ENCODE results near the gene RAPGEF3. TPM values are rescaled to one million over a fixed set of nuclear protein-coding genes. Genes with fewer than 3 reads are reported as not detected.

Gene RAPGEF3
- total and polyA plus RNA-seq, 2 of the 13 experiments (the other 11 are each of a cell fraction or from before 2014, with no cell fraction given), result 0.07 TPM

DNA sequence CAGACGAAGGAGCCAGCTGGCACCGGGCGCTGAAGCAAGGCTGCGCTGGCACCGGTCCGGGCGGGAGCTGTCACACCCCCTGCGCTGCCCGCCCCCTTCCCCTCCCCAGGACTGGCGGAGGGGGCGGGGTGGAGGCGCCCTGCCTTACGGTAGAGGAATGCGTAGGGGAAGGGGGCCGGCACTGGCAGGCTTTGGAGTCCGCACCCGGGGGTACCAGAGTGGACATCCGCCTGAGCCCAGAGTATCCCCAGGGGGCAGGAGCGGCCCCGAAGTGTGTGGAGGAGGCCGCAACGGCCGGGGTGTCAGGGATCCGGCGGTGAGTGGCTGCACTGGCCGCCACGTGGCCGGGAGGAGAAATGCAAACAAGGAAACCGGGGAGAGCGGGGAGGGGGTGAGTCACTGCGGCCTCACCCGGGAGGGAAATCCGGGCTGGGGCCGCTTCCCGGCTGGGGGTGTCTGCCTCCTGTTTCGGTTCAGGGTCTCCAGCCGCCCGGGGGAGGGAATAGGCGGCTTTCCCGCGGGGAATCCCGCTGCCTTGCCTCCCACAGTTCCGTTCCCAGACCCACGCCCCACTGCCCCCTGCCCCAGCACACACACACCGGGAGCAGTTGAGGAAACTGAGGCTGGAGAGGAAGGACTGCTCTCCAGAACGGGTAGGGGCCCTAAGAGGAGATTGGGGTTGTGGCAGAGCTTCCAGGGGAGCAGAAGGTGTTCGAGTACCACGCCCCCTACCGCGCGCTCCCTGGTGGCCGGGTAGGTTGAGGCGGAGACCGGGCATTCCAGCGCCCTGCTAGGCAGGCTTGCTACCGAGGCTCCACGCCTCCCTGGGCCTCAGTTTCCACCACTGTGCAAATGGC lies at the start of gene RAPGEF3 (continued):
- TF ChIP-seq HMGXB4 (CRISPR knock-in tag; IDR thresholded peaks at IDR 0.05; ENCODE audit: borderline replicate concordance in 1 of 2, low read depth in 1 of 2) (peak; percentile 48 to 76; a peak in 1 of 4 replicates), MED8 (CRISPR knock-in tag; IDR thresholded peaks at IDR 0.05; ENCODE audit: insufficient replicate concordance) (no peak), GABPA (IDR thresholded peaks at IDR 0.05; ENCODE audit: low read depth, low read length) (no peak), GABPA (CRISPR knock-in tag; IDR thresholded peaks at IDR 0.05; ENCODE audit: low read depth) (no peak), ZNF556 (CRISPR knock-in tag; IDR thresholded peaks at IDR 0.05; ENCODE audit: borderline replicate concordance) (peak; percentile 27; the same call in 1 of the 2 replicates), BRD4 (CRISPR knock-in tag; IDR thresholded peaks at IDR 0.05) (no peak), PAX8 (CRISPR knock-in tag; IDR thresholded peaks at IDR 0.05; ENCODE audit: borderline replicate concordance) (no peak), ZNF235 (CRISPR knock-in tag; IDR thresholded peaks at IDR 0.05; ENCODE audit: borderline replicate concordance) (no peak), ZNF17 (CRISPR knock-in tag; IDR thresholded peaks at IDR 0.05) (no peak)
- TF ChIP-seq, protein P1, sequence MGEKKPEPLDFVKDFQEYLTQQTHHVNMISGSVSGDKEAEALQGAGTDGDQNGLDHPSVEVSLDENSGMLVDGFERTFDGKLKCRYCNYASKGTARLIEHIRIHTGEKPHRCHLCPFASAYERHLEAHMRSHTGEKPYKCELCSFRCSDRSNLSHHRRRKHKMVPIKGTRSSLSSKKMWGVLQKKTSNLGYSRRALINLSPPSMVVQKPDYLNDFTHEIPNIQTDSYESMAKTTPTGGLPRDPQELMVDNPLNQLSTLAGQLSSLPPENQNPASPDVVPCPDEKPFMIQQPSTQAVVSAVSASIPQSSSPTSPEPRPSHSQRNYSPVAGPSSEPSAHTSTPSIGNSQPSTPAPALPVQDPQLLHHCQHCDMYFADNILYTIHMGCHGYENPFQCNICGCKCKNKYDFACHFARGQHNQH (CRISPR knock-in tag; IDR thresholded peaks at IDR 0.05), result 0 out of 2 replicates have a peak, but pooled peaks have one; percentile 31
- TF ChIP-seq, protein P2, sequence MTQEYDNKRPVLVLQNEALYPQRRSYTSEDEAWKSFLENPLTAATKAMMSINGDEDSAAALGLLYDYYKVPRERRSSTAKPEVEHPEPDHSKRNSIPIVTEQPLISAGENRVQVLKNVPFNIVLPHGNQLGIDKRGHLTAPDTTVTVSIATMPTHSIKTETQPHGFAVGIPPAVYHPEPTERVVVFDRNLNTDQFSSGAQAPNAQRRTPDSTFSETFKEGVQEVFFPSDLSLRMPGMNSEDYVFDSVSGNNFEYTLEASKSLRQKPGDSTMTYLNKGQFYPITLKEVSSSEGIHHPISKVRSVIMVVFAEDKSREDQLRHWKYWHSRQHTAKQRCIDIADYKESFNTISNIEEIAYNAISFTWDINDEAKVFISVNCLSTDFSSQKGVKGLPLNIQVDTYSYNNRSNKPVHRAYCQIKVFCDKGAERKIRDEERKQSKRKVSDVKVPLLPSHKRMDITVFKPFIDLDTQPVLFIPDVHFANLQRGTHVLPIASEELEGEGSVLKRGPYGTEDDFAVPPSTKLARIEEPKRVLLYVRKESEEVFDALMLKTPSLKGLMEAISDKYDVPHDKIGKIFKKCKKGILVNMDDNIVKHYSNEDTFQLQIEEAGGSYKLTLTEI (CRISPR knock-in tag; conservative IDR thresholded peaks at IDR 0.05), result no peak
- TF ChIP-seq, protein P3, sequence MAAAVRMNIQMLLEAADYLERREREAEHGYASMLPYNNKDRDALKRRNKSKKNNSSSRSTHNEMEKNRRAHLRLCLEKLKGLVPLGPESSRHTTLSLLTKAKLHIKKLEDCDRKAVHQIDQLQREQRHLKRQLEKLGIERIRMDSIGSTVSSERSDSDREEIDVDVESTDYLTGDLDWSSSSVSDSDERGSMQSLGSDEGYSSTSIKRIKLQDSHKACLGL (CRISPR knock-in tag; IDR thresholded peaks at IDR 0.05), result peak; percentile 69; the same call in 1 of the 2 replicates
- TF ChIP-seq, protein P4, sequence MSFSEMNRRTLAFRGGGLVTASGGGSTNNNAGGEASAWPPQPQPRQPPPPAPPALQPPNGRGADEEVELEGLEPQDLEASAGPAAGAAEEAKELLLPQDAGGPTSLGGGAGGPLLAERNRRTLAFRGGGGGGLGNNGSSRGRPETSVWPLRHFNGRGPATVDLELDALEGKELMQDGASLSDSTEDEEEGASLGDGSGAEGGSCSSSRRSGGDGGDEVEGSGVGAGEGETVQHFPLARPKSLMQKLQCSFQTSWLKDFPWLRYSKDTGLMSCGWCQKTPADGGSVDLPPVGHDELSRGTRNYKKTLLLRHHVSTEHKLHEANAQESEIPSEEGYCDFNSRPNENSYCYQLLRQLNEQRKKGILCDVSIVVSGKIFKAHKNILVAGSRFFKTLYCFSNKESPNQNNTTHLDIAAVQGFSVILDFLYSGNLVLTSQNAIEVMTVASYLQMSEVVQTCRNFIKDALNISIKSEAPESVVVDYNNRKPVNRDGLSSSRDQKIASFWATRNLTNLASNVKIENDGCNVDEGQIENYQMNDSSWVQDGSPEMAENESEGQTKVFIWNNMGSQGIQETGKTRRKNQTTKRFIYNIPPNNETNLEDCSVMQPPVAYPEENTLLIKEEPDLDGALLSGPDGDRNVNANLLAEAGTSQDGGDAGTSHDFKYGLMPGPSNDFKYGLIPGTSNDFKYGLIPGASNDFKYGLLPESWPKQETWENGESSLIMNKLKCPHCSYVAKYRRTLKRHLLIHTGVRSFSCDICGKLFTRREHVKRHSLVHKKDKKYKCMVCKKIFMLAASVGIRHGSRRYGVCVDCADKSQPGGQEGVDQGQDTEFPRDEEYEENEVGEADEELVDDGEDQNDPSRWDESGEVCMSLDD (CRISPR knock-in tag; IDR thresholded peaks at IDR 0.05; ENCODE audit: borderline replicate concordance), result 0 out of 2 replicates have a peak, but pooled peaks have one; percentile 45
- TF ChIP-seq, protein P5, sequence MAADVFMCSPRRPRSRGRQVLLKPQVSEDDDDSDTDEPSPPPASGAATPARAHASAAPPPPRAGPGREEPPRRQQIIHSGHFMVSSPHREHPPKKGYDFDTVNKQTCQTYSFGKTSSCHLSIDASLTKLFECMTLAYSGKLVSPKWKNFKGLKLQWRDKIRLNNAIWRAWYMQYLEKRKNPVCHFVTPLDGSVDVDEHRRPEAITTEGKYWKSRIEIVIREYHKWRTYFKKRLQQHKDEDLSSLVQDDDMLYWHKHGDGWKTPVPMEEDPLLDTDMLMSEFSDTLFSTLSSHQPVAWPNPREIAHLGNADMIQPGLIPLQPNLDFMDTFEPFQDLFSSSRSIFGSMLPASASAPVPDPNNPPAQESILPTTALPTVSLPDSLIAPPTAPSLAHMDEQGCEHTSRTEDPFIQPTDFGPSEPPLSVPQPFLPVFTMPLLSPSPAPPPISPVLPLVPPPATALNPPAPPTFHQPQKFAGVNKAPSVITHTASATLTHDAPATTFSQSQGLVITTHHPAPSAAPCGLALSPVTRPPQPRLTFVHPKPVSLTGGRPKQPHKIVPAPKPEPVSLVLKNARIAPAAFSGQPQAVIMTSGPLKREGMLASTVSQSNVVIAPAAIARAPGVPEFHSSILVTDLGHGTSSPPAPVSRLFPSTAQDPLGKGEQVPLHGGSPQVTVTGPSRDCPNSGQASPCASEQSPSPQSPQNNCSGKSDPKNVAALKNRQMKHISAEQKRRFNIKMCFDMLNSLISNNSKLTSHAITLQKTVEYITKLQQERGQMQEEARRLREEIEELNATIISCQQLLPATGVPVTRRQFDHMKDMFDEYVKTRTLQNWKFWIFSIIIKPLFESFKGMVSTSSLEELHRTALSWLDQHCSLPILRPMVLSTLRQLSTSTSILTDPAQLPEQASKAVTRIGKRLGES (CRISPR knock-in tag; IDR thresholded peaks at IDR 0.05; ENCODE audit: borderline replicate concordance), result no peak
